BE2C (cell line): ENCODE measurements around the gene LMO1.
A peak's percentile ranks its signal among the peaks of the same experiment; 100 is the strongest.

Experiments used
- DNase-seq: peaks from one replicate; pipeline ENCODE4 v3.0.0-alpha.2; 2020
- H3K27me3 ChIP-seq: fragments of 250-450 bp; sonication (Bioruptor Pico); 2 replicates; pipeline ENCODE4 v1.5.1; 2020; ENCODE audit warnings: mild to moderate bottlenecking
- H3K36me3 ChIP-seq: fragments of 250-450 bp; sonication (Bioruptor Pico); 2 replicates; pipeline ENCODE4 v1.5.1; 2020; ENCODE audit warnings: mild to moderate bottlenecking
- H3K4me1 ChIP-seq: fragments of 250-450 bp; sonication (Bioruptor Pico); 2 replicates; pipeline ENCODE4 v1.5.1; 2020
- H3K4me3 ChIP-seq: 2 replicates; pipeline ENCODE4 v1.5.1; 2011; ENCODE audit warnings: low read depth, low read length
- H3K9me3 ChIP-seq: fragments of 250-450 bp; sonication (Bioruptor Pico); 2 replicates; pipeline ENCODE4 v1.5.1; 2020
- CTCF ChIP-seq: IDR thresholded peaks from 2 replicates; pipeline ENCODE4 v1.5.1; 2012; ENCODE audit warnings: mild to moderate bottlenecking, low read depth, low read length

LMO1 gene

GRCh38 chr11:8285796-8286195, 22.1 kb upstream of the LMO1 start:
- TF ChIP-seq CTCF = no peak
- H3K9me3 ChIP-seq = no peaks in the 10 kb centered on the region
- peaks cover 10% of the 10 kb centered on the region for H3K4me1 ChIP-seq
- no peak overlapping the region for H3K4me3 ChIP-seq
- H3K27me3 ChIP-seq = no peaks in the 10 kb centered on the region
- H3K36me3 ChIP-seq = no peaks in the 10 kb centered on the region
- no peak for DNase-seq

- Histone ChIP-seq H3K36me3 (no peaks in the 10 kb centered on the region), H3K9me3 (no peaks in the 10 kb centered on the region), H3K27me3 (no peaks in the 10 kb centered on the region), H3K4me3 (no peak overlapping the region), H3K4me1 (peaks cover 10% of the 10 kb centered on the region)
- DNase-seq = no peak
- TF ChIP-seq CTCF = no peak
Measured at GRCh38 chr11:8285228-8285627, 21.6 kb upstream of the LMO1 start.

- Histone ChIP-seq H3K27me3 (no peaks in the 10 kb centered on the region), H3K4me3 (peak overlapping the region; percentile 38), H3K9me3 (no peaks in the 10 kb centered on the region), H3K36me3 (no peaks in the 10 kb centered on the region), H3K4me1 (peaks cover 10% of the 10 kb centered on the region)
- DNase-seq = peak; percentile 82
- no peak for TF ChIP-seq CTCF
Measured at GRCh38 chr11:8283465-8284230, 20.0 kb upstream of the LMO1 start.

- Histone ChIP-seq H3K9me3 (no peaks in the 10 kb centered on the region), H3K36me3 (no peaks in the 10 kb centered on the region), H3K27me3 (no peaks in the 10 kb centered on the region), H3K4me1 (peaks cover 10% of the 10 kb centered on the region), H3K4me3 (peak overlapping the region; percentile 38)
- DNase-seq = no peak
- no peak for TF ChIP-seq CTCF
Measured at GRCh38 chr11:8283100-8283464, 19.4 kb upstream of the LMO1 start.

GRCh38 chr11:8282631-8283030, 19.0 kb upstream of the LMO1 start:
- Histone ChIP-seq H3K9me3 (no peaks in the 10 kb centered on the region), H3K4me1 (peaks cover 10% of the 10 kb centered on the region), H3K4me3 (no peak overlapping the region; the same call in 1 of the 2 replicates), H3K27me3 (no peaks in the 10 kb centered on the region), H3K36me3 (no peaks in the 10 kb centered on the region)
- no peak for TF ChIP-seq CTCF
- DNase-seq = peak; percentile 28

- Histone ChIP-seq H3K9me3 (no peaks in the 10 kb centered on the region), H3K4me1 (peaks cover 10% of the 10 kb centered on the region), H3K27me3 (no peaks in the 10 kb centered on the region), H3K36me3 (no peaks in the 10 kb centered on the region), H3K4me3 (no peak overlapping the region)
- TF ChIP-seq CTCF = no peak
- no peak for DNase-seq
Measured at GRCh38 chr11:8281266-8281665, 17.6 kb upstream of the LMO1 start.
